Measurements from ENCODE around the gene BICDL1. TPM values are rescaled to one million over a fixed set of nuclear protein-coding genes. Genes with fewer than 3 reads are reported as not detected.

The BICDL1 gene
- polyA plus RNA-seq, 4 donors = 34.5 to 42.7 (median 39.7) TPM

Other genes with a start within 250 kb of the BICDL1 start
- gene CIT, start 111.9 kb upstream of the BICDL1 start, polyA plus RNA-seq (ENCODE audit: insufficient read length in 4 of 4) = 10 to 100 TPM; 16.1 to 21.9 (median 19.4) TPM
- gene RAB35, start 127.5 kb downstream of the BICDL1 start, polyA plus RNA-seq (ENCODE audit: insufficient read length in 4 of 4) = 10 to 100 TPM; 33.6 to 47.7 (median 41.7) TPM
- 10 to 100 TPM; 45.9 to 68.8 (median 54.6) TPM for gene GCN1, start 205.5 kb downstream of the BICDL1 start, polyA plus RNA-seq (ENCODE audit: insufficient read length in 4 of 4)
- gene RPLP0, start 211.9 kb downstream of the BICDL1 start, polyA plus RNA-seq (ENCODE audit: insufficient read length in 4 of 4) = 1,000 to 10,000 TPM; 2,524 to 3,028 (median 2,862) TPM